Muscle of leg (tissue), 11 donors: ENCODE measurements around the gene AFF2. TPM values are rescaled to one million over a fixed set of nuclear protein-coding genes. Genes with fewer than 3 reads are reported as not detected.

Experiments used
- DNase-seq: peaks from one replicate; pipeline ENCODE4 v3.0.0; 2013
- H3K27ac ChIP-seq: one replicate; pipeline ENCODE4 v1.5.1; 2013; ENCODE audit warnings: mild to moderate bottlenecking, low read length, control low read depth
- H3K27me3 ChIP-seq: one replicate; pipeline ENCODE4 v1.6.1; 2013; ENCODE audit warnings: low read length; ENCODE audit not compliant: control insufficient read depth, insufficient read depth
- H3K36me3 ChIP-seq: one replicate; pipeline ENCODE4 v1.6.1; 2013; ENCODE audit warnings: low read length; ENCODE audit not compliant: control insufficient read depth, insufficient read depth
- H3K4me1 ChIP-seq: one replicate; pipeline ENCODE4 v1.6.1; 2013; ENCODE audit warnings: low read length; ENCODE audit not compliant: control insufficient read depth, insufficient read depth
- H3K4me3 ChIP-seq: one replicate; pipeline ENCODE4 v1.5.1; 2013; ENCODE audit warnings: low read length, control low read depth
- H3K9me3 ChIP-seq: replicated peaks from 2 replicates; pipeline ENCODE4 v1.6.1; 2013; ENCODE audit warnings: low read depth, low read length; ENCODE audit not compliant: control insufficient read depth
- WGBS: methylation state at CpG from one replicate; pipeline ENCODE4 v1.1.5; 2013; ENCODE audit warnings: missing lambda C conversion rate; ENCODE audit not compliant: insufficient coverage; 5-methylcytosine and 5-hydroxymethylcytosine counted together
- polyA plus RNA-seq, 8 donors: library from polyadenylated mRNA; unstranded; fragments of 120-200 nt; gene quantifications; one replicate each; pipeline versions ENCODE4 v1.2.1 to v1.2.3, GENCODE V29; 2013; ENCODE audit warnings: inconsistent platforms in 1 of 8, low replicate concordance in 1 of 8; ENCODE audit not compliant: insufficient read length in 8 of 8, insufficient read depth in 1 of 8
- total RNA-seq: library from RNA; stranded (reverse); fragments of 120-200 nt; gene quantifications from one replicate; pipeline ENCODE4 v1.2.4, GENCODE V29; 2013

AFF2 gene
- total and polyA plus RNA-seq, 9 donors: 0.42 to 6.1 (median 1.4) TPM

GRCh38 chrX:148576396-148576795, 76.0 kb downstream of the AFF2 start:
- no peaks in the 10 kb centered on the region for H3K27me3 ChIP-seq
- no peaks in the 10 kb centered on the region for H3K4me1 ChIP-seq
- WGBS: no CpG with 5 or more reads among the region's 6 CpGs
- no peak overlapping the region for H3K27ac ChIP-seq
- no peak for DNase-seq
- no peak overlapping the region for H3K4me3 ChIP-seq
- no peaks in the 10 kb centered on the region for H3K36me3 ChIP-seq
- H3K9me3 ChIP-seq: no peaks in the 10 kb centered on the region

GRCh38 chrX:148577741-148578140, 77.3 kb downstream of the AFF2 start:
- Histone ChIP-seq H3K9me3 (no peaks in the 10 kb centered on the region), H3K36me3 (no peaks in the 10 kb centered on the region), H3K27me3 (no peaks in the 10 kb centered on the region), H3K4me1 (no peaks in the 10 kb centered on the region), H3K27ac (no peak overlapping the region), H3K4me3 (no peak overlapping the region)
- DNase-seq: no peak
- 27% methylated on average over 2 of the region's 3 CpGs for WGBS

GRCh38 chrX:148580016-148580415, 79.6 kb downstream of the AFF2 start:
- Histone ChIP-seq H3K36me3 (no peaks in the 10 kb centered on the region), H3K4me3 (no peak overlapping the region), H3K27me3 (no peaks in the 10 kb centered on the region), H3K27ac (no peak overlapping the region), H3K9me3 (no peaks in the 10 kb centered on the region), H3K4me1 (no peaks in the 10 kb centered on the region)
- WGBS: no CpG with 5 or more reads among the region's 1 CpG
- peak; percentile 11 for DNase-seq

- H3K4me1 ChIP-seq: no peaks in the 10 kb centered on the region
- no peak overlapping the region for H3K27ac ChIP-seq
- H3K27me3 ChIP-seq: no peaks in the 10 kb centered on the region
- H3K4me3 ChIP-seq: no peak overlapping the region
- H3K36me3 ChIP-seq: no peaks in the 10 kb centered on the region
- H3K9me3 ChIP-seq: no peaks in the 10 kb centered on the region
- DNase-seq: no peak
These were observed 81.9 kb downstream of the AFF2 start for GRCh38 chrX:148582353-148582752.

GRCh38 chrX:148588649-148589310, 88.4 kb downstream of the AFF2 start:
- WGBS: 80% methylated on average over 1 of the region's 6 CpGs

GRCh38 chrX:148592595-148592994, 92.2 kb downstream of the AFF2 start:
- no peak for DNase-seq
- no peaks in the 10 kb centered on the region for H3K27me3 ChIP-seq
- no peaks in the 10 kb centered on the region for H3K36me3 ChIP-seq
- no peak overlapping the region for H3K4me3 ChIP-seq
- H3K9me3 ChIP-seq: no peaks in the 10 kb centered on the region
- 17% methylated on average over 1 of the region's 1 CpG for WGBS
- no peak overlapping the region for H3K27ac ChIP-seq
- H3K4me1 ChIP-seq: no peaks in the 10 kb centered on the region

More at GRCh38 chrX:148588649-148589310, 88.4 kb downstream of the AFF2 start:
- Histone ChIP-seq H3K4me1 (no peaks in the 10 kb centered on the region), H3K9me3 (no peaks in the 10 kb centered on the region), H3K4me3 (no peak overlapping the region), H3K27ac (no peak overlapping the region), H3K27me3 (no peaks in the 10 kb centered on the region), H3K36me3 (no peaks in the 10 kb centered on the region)
- DNase-seq: no peak

GRCh38 chrX:148593146-148593545, 92.7 kb downstream of the AFF2 start:
- Histone ChIP-seq H3K4me1 (no peaks in the 10 kb centered on the region), H3K27me3 (no peaks in the 10 kb centered on the region), H3K36me3 (no peaks in the 10 kb centered on the region), H3K9me3 (no peaks in the 10 kb centered on the region), H3K4me3 (no peak overlapping the region), H3K27ac (no peak overlapping the region)
- no peak for DNase-seq
- no CpG with 5 or more reads among the region's 2 CpGs for WGBS

GRCh38 chrX:148593987-148594386, 93.6 kb downstream of the AFF2 start:
- no peaks in the 10 kb centered on the region for H3K4me1 ChIP-seq
- H3K36me3 ChIP-seq: no peaks in the 10 kb centered on the region
- DNase-seq: peak; percentile 16
- no peak overlapping the region for H3K4me3 ChIP-seq
- H3K27ac ChIP-seq: no peak overlapping the region
- H3K9me3 ChIP-seq: no peaks in the 10 kb centered on the region
- H3K27me3 ChIP-seq: no peaks in the 10 kb centered on the region
- WGBS: 23% methylated on average over 1 of the region's 4 CpGs

- no peak for DNase-seq
- Histone ChIP-seq H3K4me1 (no peaks in the 10 kb centered on the region), H3K27me3 (no peaks in the 10 kb centered on the region), H3K36me3 (no peaks in the 10 kb centered on the region), H3K4me3 (no peak overlapping the region), H3K9me3 (no peaks in the 10 kb centered on the region), H3K27ac (no peak overlapping the region)
- WGBS: 52% methylated on average over 3 of the region's 4 CpGs
These were observed 99.0 kb downstream of the AFF2 start for GRCh38 chrX:148599404-148599803.

- H3K27ac ChIP-seq: no peak overlapping the region
- H3K4me1 ChIP-seq: no peaks in the 10 kb centered on the region
- DNase-seq: no peak
- H3K27me3 ChIP-seq: no peaks in the 10 kb centered on the region
- no CpG with 5 or more reads among the region's 6 CpGs for WGBS
- no peaks in the 10 kb centered on the region for H3K9me3 ChIP-seq
- no peak overlapping the region for H3K4me3 ChIP-seq
- H3K36me3 ChIP-seq: no peaks in the 10 kb centered on the region
These were observed 99.7 kb downstream of the AFF2 start for GRCh38 chrX:148600131-148600530.

- Histone ChIP-seq H3K4me1 (no peaks in the 10 kb centered on the region), H3K27me3 (no peaks in the 10 kb centered on the region), H3K4me3 (no peak overlapping the region), H3K36me3 (no peaks in the 10 kb centered on the region), H3K9me3 (no peaks in the 10 kb centered on the region), H3K27ac (no peak overlapping the region)
- no peak for DNase-seq
- WGBS: no CpG with 5 or more reads among the region's 2 CpGs
These were observed 100.2 kb downstream of the AFF2 start for GRCh38 chrX:148600581-148600980.
